HG03575 (cell line): ENCODE data around the gene TTLL11.

Source experiments
- ATAC-seq: cut with Tn5 transposase; IDR thresholded peaks from one replicate; pipeline ENCODE4 v1.9.1; 2021; ENCODE audit not compliant: unreplicated experiment, insufficient number of reproducible peaks, low FRiP score; ENCODE audit errors: extremely low read depth

The TTLL11 gene

DNA sequence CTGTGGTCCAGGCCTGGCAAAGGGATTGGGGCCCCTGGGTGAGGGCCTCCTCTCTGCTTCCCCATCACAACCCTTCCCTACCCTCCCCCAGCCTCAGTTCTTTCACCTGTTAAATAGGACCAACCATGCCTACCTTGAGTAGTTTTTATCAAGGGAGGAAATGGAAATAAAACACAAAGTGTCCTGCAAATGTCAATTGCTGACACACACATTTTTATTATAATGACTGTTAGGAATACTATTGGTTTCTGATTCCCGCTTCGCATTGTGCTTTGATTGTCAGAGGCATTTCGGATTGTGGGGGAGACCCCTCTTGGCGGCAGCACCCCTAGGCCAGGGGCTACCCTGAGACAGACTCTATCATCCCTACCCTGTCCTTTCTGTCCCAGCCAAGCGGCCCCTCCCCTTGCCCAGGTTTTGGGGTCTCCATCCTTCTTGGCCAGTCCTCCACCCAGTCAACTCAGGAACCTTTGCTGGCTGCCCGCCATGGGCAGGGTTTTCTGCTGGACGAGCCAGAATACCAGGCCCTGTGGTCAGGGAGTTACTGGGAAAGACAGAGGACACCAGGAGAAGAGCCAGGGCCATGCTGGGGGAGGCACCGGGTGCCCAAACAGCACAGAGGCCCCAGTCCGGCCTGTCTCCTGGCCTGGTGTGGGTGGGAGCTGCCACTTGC lies 18.4 kb upstream of the TTLL11 start:
- no peak for ATAC-seq

DNA sequence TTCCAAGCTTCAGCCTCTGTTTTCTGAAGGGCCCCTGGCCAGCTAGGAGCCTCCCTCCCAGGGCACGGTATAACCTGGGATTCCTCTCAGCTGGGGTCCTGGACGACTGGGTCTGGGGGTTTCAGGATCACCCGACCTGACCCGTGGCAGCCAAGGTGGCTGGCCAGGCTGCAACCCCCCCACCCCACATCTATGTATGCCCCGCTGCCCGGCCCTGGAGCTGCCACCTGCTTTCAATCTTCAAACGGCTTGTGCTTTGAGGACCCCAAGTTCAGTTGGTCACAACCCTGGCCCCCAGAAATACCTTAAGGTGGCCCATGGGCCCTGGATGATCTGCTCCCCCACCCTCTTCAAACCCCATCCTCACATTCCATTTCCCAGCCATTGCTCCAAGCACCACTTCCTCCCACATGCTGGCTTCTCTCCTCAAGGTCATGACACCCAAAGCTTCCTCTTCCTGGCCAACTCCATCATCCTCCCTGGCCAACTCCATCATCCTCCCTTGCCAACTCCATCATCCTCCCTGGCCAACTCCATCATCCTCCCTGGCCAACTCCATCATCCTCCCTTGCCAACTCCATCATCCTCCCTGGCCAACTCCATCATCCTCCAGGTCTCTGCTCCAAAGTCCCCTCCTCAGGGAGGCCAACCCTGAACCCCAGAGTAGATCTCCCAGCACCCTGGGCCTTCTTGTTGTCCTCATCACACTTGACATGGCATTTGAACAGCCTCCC lies 17.2 kb upstream of the TTLL11 start:
- no peak for ATAC-seq

DNA sequence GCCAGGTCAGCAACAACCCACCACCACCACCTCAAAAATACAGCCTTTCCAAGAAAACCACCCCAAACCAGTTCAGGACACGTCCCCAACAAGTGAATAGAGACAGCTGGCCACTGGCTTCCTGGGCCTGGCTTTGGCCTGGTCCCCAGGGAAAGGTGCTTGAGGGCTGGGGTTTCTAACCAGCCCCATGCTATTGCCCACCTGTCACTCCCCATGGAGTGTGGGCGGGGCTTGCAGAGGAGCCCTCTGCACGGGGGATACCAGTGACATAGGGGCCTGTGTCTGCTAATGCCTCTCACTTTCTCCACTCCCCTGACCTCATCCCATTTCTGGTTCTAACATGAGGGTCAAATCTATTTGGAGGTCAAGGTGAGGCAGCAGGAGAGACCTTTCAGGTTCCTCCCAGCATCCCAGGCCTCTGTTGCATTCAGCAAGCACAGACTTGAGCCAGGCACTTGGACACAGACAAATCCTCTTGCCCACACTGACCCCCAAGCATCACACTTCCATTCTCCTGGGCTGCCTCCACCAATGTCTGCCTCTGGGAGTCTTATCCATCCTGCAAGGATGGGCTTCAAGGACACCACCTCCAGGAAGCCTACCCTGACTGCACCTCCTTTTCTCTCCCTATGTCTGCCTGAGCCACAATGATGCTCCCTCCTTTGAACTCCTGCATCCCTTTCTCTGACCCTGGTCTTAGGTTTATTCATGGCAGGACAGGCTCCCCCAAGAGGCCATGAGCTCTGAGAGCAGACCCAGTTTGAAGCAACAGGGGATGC lies 16.1 kb upstream of the TTLL11 start:
- no peak for ATAC-seq

DNA sequence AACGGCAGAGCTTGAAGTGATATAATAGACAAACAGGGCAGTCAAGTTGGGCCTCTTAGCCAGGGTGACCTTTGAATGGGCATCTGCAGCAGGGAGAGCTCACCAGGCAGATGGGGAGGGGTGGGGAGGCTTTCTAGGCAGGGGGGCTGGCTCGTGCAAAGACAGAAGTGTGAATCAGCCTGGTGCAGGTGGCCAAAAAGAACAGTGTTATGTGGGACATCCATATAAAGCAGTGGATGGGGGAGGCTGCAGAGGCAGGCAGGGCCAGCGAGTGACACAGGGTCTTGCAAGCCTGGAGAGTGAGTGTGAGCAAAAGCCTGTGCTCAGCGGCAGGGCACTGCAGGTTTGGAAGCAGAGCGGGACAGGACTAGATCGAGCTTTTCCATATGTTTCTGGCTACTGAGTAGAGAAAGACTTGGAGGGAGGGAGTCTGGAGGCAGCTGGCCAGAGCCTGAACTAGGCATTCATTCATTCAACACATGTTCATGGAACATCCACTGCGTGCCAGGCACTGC lies 14.2 kb upstream of the TTLL11 start:
- no peak for ATAC-seq

DNA sequence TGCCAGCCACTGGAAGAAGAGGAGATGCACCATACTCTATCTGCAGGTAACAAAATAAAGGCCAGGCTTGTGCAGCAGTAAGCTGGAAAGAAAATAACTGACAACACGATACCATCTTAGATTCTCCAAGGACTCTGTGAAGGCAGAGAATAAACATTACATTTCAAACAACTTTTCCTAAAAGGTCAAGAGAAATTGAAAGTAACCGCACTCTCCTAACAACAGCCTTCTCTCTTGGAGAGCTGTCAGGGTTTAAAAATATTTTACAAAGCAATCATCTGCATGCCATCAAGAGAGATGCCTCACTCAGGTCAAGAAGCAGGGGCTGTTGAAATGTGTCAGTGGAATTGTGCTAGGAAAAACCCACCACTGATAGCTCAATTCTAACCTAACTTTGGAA lies 13.5 kb upstream of the TTLL11 start:
- ATAC-seq: no peak

DNA sequence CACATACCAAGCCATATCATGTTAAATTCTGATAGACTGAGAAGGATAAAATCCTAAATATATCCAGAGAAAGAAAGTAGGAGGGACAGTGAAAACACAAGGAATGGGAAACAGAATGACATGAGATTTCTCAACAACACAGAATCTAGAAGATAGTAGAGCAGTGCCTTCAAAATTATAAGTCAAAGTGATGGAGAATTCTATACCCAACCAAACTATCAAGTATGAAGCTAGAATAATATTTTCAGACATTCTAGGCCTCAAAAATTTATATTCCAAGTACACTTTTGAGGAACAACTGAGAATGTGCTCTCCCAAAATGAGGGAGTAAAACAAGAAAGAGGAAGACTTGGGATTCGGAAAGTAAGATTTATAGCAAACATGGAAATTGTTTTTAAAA lies 10.9 kb upstream of the TTLL11 start:
- no peak for ATAC-seq

DNA sequence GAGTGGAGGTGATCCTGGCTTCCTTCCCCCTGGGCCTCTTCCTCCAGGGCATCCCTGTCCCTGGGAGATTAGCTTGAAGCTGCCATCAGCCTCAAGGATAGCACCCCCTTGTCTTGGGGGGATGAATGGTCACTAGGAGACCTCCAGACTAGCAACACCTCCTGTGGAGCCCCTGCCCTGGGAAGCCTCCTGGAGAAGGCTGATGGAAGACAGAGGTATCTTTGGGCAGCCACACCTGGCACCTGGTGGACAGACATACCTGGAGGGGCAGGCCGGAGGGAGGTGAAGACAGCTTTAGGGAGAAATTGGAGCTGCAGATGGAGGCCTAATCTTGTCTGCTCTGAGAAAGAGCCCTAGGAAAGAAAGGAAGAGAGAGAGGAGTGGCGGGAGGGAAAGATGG lies 9.0 kb upstream of the TTLL11 start:
- ATAC-seq: no peak

DNA sequence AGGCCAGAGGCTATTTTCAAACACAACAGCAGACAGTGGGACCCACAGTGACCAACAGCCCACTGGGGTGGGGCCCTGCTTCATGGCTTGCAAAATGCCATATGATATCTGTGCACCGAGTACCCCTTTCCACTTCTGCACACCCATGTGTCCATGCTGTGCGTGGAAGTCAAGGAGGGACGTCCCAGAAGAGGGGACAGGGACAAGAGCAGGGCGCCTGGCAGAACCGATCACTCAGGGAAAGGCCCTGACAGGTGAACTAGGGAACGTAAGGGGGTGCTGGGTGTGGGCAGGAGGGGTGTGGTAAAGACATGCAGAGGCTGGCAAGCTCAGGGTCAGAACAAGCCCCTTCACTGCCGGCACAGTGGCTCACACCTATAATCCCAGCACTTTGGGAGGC lies 7.6 kb upstream of the TTLL11 start:
- no peak for ATAC-seq

DNA sequence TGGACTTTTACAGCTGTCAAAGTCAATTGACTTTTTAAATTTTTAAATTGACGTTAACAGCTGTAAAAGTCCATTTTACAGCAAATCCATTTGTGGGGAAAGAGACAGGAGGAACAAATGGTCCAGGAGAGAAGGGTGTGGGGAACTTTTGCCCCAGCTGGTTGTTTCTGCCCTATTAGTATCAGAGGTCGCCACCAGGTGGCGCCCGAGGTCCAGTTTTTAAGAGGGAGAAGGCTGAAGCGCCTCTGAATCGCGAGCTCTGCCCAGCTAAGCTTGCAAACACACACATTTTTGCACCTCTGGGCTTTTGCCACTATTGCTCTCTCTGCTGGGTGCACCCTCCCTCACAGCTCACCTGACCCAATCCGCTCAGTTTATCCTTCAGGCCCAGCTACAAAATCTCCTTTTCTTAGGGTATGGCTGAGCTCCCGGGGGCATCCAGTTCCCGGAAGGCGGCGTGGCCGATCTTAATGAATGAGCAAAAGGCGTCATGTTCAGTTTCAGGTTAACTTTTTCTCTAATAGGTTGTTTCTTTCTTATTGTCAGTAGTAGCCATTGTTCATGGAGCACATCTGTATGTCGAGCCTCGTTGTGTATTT lies 6.3 kb upstream of the TTLL11 start:
- ATAC-seq: no peak

DNA sequence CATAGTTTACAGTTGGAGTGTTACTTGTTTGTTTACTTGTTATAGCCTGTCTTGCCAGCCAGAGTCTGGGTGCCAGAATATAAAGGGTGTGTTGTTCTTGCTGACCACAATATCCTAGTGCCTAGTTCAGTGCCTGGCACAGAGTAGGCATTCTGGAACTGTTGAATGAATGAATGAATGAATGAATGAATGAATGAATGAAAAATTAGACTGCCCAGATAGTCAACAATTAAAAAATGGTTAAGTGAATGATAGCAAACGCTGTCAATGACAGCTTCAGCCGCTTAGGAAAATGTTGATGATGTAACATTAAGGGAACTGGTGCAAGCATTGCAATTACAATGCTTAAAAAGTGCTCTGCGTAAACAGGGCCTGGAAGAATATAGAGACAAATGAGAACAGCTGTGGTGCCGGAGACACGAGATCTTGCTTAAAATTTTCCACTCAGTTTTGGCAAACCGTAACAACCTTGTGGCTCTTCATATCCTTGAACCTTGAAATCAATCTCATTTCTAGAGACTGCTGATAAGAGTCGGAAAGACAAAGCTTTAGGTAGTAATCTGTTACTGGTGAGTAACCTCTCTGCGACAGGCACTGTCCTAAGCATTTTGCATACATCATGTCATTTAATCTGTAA lies 4.7 kb upstream of the TTLL11 start:
- no peak for ATAC-seq

DNA sequence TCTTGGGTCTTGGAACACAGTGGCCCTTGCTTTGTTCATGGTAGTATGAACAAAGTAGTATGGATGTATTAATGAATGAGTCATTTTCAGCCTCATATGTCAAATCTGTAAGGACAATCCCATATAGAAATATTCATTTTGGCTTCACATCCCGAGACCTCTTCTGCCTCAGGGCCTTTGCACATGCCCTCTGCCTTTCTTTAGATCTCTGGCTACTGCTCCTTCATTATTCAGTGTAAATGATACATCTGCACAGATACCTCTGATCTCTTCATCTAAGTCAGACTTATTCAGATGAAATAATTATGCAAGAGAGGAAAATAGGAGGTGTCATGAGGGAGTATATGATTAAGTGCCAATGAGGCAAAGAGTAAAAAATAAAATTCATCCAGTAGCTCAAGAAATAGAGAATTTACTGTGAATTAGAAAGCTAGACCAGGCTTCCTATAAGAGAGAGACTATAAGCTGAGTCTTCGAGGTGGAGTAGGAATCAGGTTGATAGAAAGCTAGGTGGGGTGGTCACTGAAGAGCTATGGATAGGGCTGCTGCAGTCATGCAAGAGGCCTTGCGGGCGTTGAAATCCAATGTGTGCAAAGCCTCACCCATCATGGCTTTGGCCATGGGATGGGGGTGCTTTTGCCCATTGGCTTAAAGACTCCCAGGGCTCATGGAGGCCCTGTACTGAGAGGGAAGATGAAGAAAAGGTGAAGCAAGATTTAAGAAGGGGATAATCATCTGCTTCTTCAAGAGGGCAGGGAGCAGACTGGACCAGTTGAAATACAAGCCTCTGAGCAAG lies 3.7 kb upstream of the TTLL11 start:
- ATAC-seq: no peak

DNA sequence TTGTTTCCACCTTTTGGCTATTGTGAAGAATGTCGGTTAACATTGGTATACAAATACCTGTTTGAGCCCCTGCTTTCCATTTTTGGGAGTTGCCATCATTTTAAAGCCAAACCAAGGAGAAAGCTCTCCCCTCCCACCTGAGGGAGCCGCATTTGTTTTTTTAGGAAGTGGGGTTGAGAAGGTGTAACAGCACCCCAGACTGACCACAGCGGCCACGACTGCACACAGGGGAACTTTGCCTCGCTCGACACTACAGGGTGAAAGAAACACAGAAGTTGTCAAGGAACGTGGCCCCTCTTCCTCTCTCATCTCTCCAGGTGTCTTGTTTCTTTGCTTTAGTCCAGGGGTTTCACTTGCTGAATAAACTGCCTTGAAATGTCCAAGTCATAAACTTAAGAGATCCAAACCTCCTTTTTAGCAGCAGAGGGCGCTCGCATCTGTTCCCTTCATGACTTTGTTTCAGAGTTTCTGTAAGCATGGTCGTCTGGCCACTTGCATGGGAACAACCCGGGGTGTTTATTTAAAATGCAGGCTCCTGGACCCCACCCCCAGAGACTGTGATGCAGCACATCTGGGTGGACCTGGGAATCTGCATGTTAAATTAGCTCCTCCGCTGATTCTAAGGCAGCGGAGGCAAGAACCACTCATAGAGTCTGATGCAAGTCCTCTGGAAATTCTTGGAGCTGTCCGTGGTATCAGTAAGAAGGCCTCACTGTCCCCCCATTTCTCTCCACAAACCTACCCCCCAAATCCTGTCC lies 2.1 kb upstream of the TTLL11 start:
- no peak for ATAC-seq

DNA sequence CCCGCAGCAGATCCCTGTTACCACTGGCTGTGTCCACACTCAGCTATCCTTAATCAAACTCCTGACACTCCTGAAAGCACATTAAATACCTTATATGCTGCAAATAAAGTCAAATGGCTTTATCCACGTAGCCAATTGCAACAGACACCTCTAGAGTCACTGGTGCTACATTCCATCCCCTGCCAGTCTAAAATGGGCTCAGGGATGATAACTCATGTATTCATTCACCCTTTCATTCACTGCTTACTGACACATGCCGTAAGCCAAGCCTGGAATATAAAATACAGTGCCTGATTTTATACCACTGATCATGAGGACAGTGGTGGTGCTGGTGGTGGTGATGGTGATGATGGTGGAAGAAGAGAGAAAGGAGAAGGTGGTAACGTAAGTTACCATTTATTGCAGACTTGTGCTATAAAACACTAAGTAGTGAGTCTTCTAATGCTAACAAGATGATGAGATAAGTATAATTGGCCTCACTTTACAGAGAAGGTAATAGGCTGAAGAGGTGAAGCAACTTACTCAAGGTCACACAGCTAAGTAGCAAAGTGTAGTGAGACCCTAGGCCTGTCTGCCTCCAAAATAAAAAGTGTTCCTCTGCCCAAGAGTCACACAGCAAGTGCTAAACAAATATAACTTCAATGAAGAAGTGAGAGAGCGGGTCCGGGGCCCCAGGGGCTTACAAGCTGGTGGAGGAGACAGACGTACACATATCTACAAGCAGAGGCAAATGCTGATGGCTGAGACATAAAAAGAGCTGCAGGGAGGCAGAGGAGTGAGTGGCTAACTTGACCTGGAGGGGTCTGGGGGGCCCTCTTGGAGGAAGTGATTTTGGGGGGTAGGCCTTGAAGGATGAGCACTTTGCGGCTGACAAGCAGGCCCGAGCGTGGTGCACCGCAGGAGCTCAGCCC lies 1.2 kb downstream of the TTLL11 start:
- no peak for ATAC-seq

DNA sequence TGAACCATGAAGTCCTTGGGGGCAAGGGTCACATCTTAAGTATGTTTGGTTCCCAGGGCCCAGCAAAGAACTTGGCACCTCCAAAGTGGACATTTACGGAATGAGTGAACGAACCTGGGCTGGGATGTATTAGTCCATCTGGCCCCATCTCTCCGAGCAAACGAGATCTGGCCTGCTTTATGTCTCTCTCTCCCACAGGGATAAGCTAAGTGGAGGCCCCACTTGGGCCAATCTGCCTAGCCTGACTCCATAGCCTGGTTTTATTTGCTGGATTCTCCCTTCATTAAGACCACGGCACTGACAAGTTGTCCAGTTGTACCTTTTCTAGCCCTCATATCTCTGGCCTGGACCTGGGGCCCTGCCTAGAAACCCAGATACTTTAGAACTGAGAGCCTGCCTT lies 2.1 kb downstream of the TTLL11 start:
- no peak for ATAC-seq

DNA sequence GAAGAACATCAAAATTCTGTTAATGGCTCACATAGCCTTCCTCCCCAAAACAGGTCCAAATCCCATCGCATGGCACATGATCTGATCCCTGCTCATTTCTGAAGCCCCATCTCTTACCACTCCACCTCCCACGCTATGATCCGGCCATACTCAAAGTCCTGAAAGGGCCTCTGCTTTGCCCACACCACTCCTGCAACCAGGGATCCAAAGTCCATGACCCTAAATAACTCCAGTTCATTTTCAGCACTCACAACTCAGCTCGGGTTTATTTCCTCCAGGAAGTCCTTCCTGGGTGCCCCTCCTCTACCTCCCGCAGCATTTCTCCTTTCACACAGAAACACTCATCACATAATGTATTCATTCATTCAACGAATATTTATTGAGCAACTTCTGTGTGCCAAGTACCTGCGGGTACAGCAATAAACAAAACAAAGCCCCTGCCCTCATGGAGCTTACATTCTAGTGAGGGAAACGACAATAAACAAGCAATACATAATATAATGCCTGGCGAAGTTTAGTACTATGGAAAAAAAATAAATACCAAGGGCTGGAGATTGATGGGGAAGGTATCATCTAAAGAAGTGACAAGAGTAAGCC lies 2.7 kb downstream of the TTLL11 start:
- no peak for ATAC-seq

DNA sequence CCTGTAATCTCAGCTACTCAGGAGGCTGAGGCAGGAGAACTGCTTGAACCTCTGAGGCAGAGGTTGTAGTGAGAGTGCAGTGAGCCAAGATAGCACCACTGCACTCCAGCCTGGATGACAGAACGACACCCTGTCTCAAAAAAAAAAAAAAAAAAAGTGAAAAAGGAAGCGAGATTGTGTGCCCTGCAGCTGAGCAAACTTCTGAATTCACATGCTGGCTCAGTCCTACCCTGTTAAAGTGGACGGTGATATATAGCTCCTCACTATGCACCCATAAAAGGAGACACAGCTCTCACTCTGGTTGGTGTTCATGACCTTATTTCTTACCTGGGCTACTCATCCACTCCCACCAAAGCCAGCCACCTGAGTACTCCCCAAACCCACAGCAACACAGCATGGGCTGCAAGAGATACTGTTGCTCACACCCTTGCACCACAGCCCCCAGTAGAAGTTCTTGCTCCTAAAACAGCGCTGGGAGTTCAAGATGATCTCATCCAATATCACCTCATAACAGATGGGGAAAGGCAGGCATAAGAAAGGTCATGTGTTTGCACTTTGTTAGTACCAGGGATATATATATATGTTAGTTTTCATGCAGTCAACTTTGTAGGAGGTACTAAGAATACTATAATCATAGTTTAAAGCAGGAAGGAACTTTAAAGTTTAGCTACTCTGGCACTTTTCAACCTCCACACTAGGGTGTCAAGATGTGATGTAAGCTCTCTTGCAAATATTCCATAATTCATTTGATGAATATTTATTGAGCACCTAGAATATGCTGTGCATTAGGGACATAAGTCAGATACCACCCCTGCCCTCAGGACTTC lies 4.0 kb downstream of the TTLL11 start:
- ATAC-seq: no peak
